ENCODE measurements around the gene PAX3. TPM values are rescaled to one million over a fixed set of nuclear protein-coding genes. Genes with fewer than 3 reads are reported as not detected.

Gene PAX3
- total RNA-seq (7.7 and 19.3 TPM in 2 replicates), polyA plus RNA-seq (8.0 and 8.8 TPM in 2 replicates)

DNA sequence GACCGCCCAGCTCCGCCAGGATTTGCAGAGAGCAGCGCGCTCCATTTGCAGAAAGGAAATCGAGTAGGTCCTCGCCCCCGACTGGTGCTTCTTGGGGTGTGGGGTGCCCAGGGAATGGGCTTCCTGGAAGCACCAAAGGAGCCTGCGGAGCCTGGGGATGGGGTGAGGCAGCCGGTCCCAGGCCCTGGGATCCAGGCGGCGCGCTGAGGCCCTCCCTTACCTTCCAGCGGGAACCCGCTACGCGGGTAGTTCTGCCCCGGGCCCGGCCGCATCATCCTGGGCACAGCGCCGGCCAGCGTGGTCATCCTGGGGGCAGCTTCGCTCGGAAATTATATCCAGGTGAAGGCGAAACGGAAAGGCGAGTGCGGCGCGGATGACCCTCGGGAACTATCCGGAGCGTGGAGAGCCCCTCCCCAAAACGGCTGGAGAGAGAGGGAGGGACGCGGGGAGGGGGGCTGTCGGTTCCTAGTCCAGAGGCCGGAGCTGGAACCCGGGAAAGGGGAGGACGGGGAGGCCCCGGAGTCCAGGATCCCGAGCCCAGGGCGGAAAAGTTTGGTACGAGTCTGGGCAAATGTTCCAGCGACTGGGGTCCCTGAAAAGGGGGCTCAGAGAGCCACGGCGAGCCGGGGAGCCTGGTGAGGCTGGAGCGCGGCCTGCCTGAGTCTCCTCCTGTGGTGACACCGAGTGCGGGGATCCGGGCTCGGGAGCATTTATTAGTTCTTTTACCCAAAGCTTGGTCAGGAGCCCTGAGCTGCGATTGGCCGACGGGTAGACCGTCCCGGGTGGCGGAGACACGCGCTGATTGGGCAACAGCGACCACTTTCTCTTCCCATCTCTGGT lies at the start of gene PAX3:
PAX3 (minus strand) TSS at position 688 of the 840 bp plus-strand sequence; CDS start at position 305, 383 bp downstream.
- TF ChIP-seq, protein P1, sequence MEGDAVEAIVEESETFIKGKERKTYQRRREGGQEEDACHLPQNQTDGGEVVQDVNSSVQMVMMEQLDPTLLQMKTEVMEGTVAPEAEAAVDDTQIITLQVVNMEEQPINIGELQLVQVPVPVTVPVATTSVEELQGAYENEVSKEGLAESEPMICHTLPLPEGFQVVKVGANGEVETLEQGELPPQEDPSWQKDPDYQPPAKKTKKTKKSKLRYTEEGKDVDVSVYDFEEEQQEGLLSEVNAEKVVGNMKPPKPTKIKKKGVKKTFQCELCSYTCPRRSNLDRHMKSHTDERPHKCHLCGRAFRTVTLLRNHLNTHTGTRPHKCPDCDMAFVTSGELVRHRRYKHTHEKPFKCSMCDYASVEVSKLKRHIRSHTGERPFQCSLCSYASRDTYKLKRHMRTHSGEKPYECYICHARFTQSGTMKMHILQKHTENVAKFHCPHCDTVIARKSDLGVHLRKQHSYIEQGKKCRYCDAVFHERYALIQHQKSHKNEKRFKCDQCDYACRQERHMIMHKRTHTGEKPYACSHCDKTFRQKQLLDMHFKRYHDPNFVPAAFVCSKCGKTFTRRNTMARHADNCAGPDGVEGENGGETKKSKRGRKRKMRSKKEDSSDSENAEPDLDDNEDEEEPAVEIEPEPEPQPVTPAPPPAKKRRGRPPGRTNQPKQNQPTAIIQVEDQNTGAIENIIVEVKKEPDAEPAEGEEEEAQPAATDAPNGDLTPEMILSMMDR (IDR thresholded peaks at IDR 0.05; ENCODE audit: low read depth, low read length): no peak
- no peaks in the 10 kb centered on the region for H3K9me3 ChIP-seq (ENCODE audit: low read depth)

DNA sequence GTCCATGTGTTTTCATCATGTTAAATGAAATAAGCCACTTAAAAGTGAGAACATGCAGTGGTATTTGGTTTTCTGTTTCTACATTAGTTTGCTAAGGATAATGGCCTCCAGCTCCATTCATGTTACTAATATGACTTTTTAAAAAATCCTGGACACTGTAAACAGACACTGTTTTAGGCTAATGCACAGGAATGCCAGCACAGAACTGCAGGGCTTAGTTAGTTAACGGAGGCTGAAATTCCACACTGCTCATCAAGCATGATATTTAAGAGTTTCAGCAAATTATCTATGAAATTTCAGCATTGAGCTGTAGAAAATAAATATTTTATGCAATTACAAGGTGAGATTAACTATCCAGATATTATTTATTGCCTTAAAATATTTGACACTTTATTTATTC lies 42.5 kb upstream of the PAX3 start:
- H3K27me3 ChIP-seq: no peaks in the 10 kb centered on the region
- no peak for DNase-seq (ENCODE audit: low read depth in 1 of 2, low spot score in 1 of 2)
- H3K36me3 ChIP-seq: no peaks in the 10 kb centered on the region
- H3K4me1 ChIP-seq (ENCODE audit: low read depth): no peaks in the 10 kb centered on the region
- no peak overlapping the region for H3K4me3 ChIP-seq
- TF ChIP-seq, protein P1 (IDR thresholded peaks at IDR 0.05; ENCODE audit: low read depth, low read length): no peak
- no peak overlapping the region for H3K27ac ChIP-seq
- no peaks in the 10 kb centered on the region for H3K9me3 ChIP-seq (ENCODE audit: low read depth)

More for the DNA sequence above, at the start of gene PAX3:
- Histone ChIP-seq H3K36me3 (no peaks in the 10 kb centered on the region), H3K27ac (no peak within 1 kb of the TSS), H3K27me3 (peaks cover 100% of the 10 kb centered on the region), H3K4me1 (ENCODE audit: low read depth) (peaks cover 6% of the 10 kb centered on the region), H3K4me3 (peak within 1 kb of the TSS; percentile 43)
- peak in 1 of 2 donors; percentile 61 for DNase-seq (ENCODE audit: low read depth in 1 of 2, low spot score in 1 of 2)

DNA sequence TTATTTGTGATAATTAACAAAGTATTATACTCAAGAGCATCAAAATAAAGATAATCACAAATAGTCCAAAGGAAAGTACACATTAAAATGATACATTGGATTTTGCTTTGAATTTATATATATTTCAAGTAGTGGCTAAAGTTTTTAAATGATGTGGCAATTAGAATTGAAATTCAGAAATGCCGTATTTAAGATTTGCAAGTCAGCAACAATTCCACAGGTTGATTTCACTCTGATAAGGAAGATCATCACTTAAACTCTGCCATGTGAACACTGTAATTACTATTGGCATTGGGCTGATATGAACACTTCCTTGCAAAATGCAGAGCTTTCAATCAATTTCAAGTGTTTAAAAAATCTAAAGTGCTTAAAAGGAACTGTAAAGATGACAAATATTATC lies 39.6 kb upstream of the PAX3 start:
- TF ChIP-seq, protein P1 (IDR thresholded peaks at IDR 0.05; ENCODE audit: low read depth, low read length): no peak
- no peaks in the 10 kb centered on the region for H3K36me3 ChIP-seq

DNA sequence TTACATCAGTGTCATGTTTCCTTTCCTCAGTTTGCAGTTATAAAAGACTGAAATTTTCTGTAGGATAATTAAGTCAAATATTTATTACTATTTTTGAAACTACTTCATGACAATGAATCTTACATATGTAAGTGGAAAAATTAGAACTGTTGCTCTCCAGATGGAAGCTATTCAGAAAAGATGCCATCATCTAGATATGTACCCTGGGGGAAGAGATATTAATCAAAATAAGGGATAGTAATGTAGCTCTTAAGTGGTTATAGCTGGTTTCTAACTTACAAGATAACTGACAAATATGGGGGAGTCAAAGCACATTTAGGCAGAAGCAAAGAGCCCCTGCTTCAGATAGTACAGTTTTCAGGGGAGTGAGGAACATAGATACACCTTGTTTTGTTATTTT lies 38.1 kb upstream of the PAX3 start:
- Histone ChIP-seq H3K36me3 (no peaks in the 10 kb centered on the region), H3K9me3 (ENCODE audit: low read depth) (no peaks in the 10 kb centered on the region), H3K27me3 (no peaks in the 10 kb centered on the region), H3K27ac (no peak overlapping the region), H3K4me1 (ENCODE audit: low read depth) (no peaks in the 10 kb centered on the region), H3K4me3 (no peak overlapping the region)
- TF ChIP-seq, protein P1 (IDR thresholded peaks at IDR 0.05; ENCODE audit: low read depth, low read length): no peak
- DNase-seq (ENCODE audit: low read depth in 1 of 2, low spot score in 1 of 2): no peak

More for the DNA sequence above, 39.6 kb upstream of the PAX3 start:
- H3K4me3 ChIP-seq: no peak overlapping the region
- no peaks in the 10 kb centered on the region for H3K27me3 ChIP-seq
- no peak for DNase-seq (ENCODE audit: low read depth in 1 of 2, low spot score in 1 of 2)
- H3K27ac ChIP-seq: no peak overlapping the region
- no peaks in the 10 kb centered on the region for H3K4me1 ChIP-seq (ENCODE audit: low read depth)
- no peaks in the 10 kb centered on the region for H3K9me3 ChIP-seq (ENCODE audit: low read depth)

DNA sequence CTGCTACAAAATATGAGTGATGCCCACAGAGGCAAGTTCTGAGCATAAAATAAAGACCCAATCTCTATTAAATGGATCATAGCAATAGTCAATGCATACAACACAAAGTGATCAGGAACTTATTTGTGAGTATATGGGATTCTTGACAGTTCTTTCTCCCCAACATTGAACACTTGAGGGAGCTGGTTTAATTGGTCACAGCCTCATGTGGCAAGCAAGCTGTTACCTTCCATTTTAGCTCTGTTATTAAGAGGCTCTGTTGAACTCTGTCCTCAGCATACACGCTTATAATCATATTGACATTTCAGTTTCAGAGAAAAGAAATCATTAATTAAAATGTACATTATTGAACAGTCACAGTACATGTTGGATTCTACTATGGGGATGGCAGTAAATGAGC lies 37.6 kb upstream of the PAX3 start:
- DNase-seq (ENCODE audit: low read depth in 1 of 2, low spot score in 1 of 2): no peak
- no peaks in the 10 kb centered on the region for H3K27me3 ChIP-seq
- no peaks in the 10 kb centered on the region for H3K36me3 ChIP-seq
- H3K9me3 ChIP-seq (ENCODE audit: low read depth): no peaks in the 10 kb centered on the region
- no peak overlapping the region for H3K4me3 ChIP-seq
- no peaks in the 10 kb centered on the region for H3K4me1 ChIP-seq (ENCODE audit: low read depth)
- TF ChIP-seq, protein P1 (IDR thresholded peaks at IDR 0.05; ENCODE audit: low read depth, low read length): no peak
- H3K27ac ChIP-seq: no peak overlapping the region

All from cardiac muscle cell (in vitro differentiated cells and primary cell).